ENCODE results near the gene CST8. TPM values are rescaled to one million over a fixed set of nuclear protein-coding genes. Genes with fewer than 3 reads are reported as not detected.

Gene CST8
- total and polyA plus RNA-seq, 2 donors (not counting 1 experiment from before 2014, with no cell fraction given), result not detected

- intact Hi-C loops (cut with micrococcal nuclease), result no loop called here
- H3K4me1 Mint-ChIP-seq, result no peaks in the 10 kb centered on the region
- H3K27me3 Mint-ChIP-seq, result no peaks in the 10 kb centered on the region
- no peaks in the 10 kb centered on the region for H3K4me1 ChIP-seq (ENCODE audit: control insufficient read depth in 2 of 2, insufficient read depth in 2 of 2, low read length in 2 of 2)
- H3K36me3 ChIP-seq (replicated peaks in 1 of 2; ENCODE audit: control extremely low read depth in 1 of 2, control insufficient read depth in 1 of 2, extremely low read depth in 1 of 2, insufficient read depth in 2 of 2, low read length in 1 of 2), result no peaks in the 10 kb centered on the region
- H2AFZ ChIP-seq (ENCODE audit: insufficient read depth, low read depth, low read length, poor library complexity, severe bottlenecking), result no peak overlapping the region
- H4K20me1 ChIP-seq (ENCODE audit: control insufficient read depth, insufficient read depth, low read length, poor library complexity, severe bottlenecking), result no peaks in the 10 kb centered on the region
- ATAC-seq (ENCODE audit: low read depth) (no peak), DNase-seq (no peak)
- POLR2A ChIA-PET, result no interaction called here
- no peak overlapping the region for H3K4me2 ChIP-seq (replicated peaks; ENCODE audit: low read depth, low read length, poor library complexity, severe bottlenecking)
- peaks cover 0 to 7% (median 0%) of the 10 kb centered on the region in 3 donors for H3K9me3 ChIP-seq (ENCODE audit: control extremely low read depth in 1 of 3, control insufficient read depth in 2 of 3, insufficient read depth in 1 of 3, low read length in 2 of 3)
- WGBS (ENCODE audit: insufficient coverage), result 97% methylated on average over 7 of the region's 10 CpGs
- H3K4me3 Mint-ChIP-seq, result no peak overlapping the region
- CTCF ChIA-PET, result no interaction called here
- no peak overlapping the region for H3K9ac ChIP-seq (ENCODE audit: low read length)
- no peak overlapping the region for H3K27ac Mint-ChIP-seq
- peaks cover 4% of the 10 kb centered on the region for H3K9me3 Mint-ChIP-seq (ENCODE audit: insufficient read depth)
- no peaks in the 10 kb centered on the region for H3K27me3 ChIP-seq (replicated peaks in 1 of 4; ENCODE audit: control extremely low read depth in 1 of 4, control insufficient read depth in 3 of 4, insufficient read depth in 4 of 4, low read length in 3 of 4)
- no peak overlapping the region for H3K27ac ChIP-seq (ENCODE audit: low read length in 2 of 2)
- no peak overlapping the region for H3K4me3 ChIP-seq (ENCODE audit: control extremely low read depth in 1 of 5, extremely low read depth in 1 of 5, insufficient read depth in 1 of 5, low read depth in 2 of 5, low read length in 4 of 5)
- H3K79me2 ChIP-seq (ENCODE audit: control insufficient read depth, insufficient read depth, low read length), result no peaks in the 10 kb centered on the region
- no peak for TF ChIP-seq CTCF (IDR thresholded peaks at IDR 0.05)
These were observed 33.2 kb downstream of the CST8 start for GRCh38 chr20:23524146-23524545.

GRCh38 chr20:23526850-23527249, 35.9 kb downstream of the CST8 start:
- Histone ChIP-seq H3K79me2 (ENCODE audit: control insufficient read depth, insufficient read depth, low read length) (no peaks in the 10 kb centered on the region), H3K27ac (ENCODE audit: low read length in 2 of 2) (no peak overlapping the region), H3K4me2 (replicated peaks; ENCODE audit: low read depth, low read length, poor library complexity, severe bottlenecking) (no peak overlapping the region), H3K9ac (ENCODE audit: low read length) (no peak overlapping the region), H3K4me1 (ENCODE audit: control insufficient read depth in 2 of 2, insufficient read depth in 2 of 2, low read length in 2 of 2) (no peaks in the 10 kb centered on the region), H3K27me3 (replicated peaks in 1 of 4; ENCODE audit: control extremely low read depth in 1 of 4, control insufficient read depth in 3 of 4, insufficient read depth in 4 of 4, low read length in 3 of 4) (no peaks in the 10 kb centered on the region), H2AFZ (ENCODE audit: insufficient read depth, low read depth, low read length, poor library complexity, severe bottlenecking) (no peak overlapping the region), H3K36me3 (replicated peaks in 1 of 2; ENCODE audit: control extremely low read depth in 1 of 2, control insufficient read depth in 1 of 2, extremely low read depth in 1 of 2, insufficient read depth in 2 of 2, low read length in 1 of 2) (no peaks in the 10 kb centered on the region), H3K9me3 (ENCODE audit: control extremely low read depth in 1 of 3, control insufficient read depth in 2 of 3, insufficient read depth in 1 of 3, low read length in 2 of 3) (peaks cover 0 to 6% (median 0%) of the 10 kb centered on the region in 3 donors), H3K4me3 (ENCODE audit: control extremely low read depth in 1 of 5, extremely low read depth in 1 of 5, insufficient read depth in 1 of 5, low read depth in 2 of 5, low read length in 4 of 5) (no peak overlapping the region), H4K20me1 (ENCODE audit: control insufficient read depth, insufficient read depth, low read length, poor library complexity, severe bottlenecking) (no peaks in the 10 kb centered on the region)
- H3K9me3 Mint-ChIP-seq (ENCODE audit: insufficient read depth), result peaks cover 10% of the 10 kb centered on the region
- no peaks in the 10 kb centered on the region for H3K4me1 Mint-ChIP-seq
- H3K4me3 Mint-ChIP-seq, result no peak overlapping the region
- ATAC-seq (ENCODE audit: low read depth) (no peak), DNase-seq (no peak)
- no CpG with 5 or more reads among the region's 1 CpG for WGBS (ENCODE audit: insufficient coverage)
- ChIA-PET CTCF (no interaction called here), POLR2A (no interaction called here)
- no peaks in the 10 kb centered on the region for H3K27me3 Mint-ChIP-seq
- intact Hi-C loops (cut with micrococcal nuclease), result no loop called here
- TF ChIP-seq EZH2 (IDR thresholded peaks at IDR 0.05; ENCODE audit: borderline replicate concordance, insufficient read depth, low read depth, low read length, poor library complexity, severe bottlenecking), result no peak
- no peak for TF ChIP-seq CTCF (IDR thresholded peaks at IDR 0.05)
- H3K27ac Mint-ChIP-seq, result no peak overlapping the region

Data from B cell (primary cell).